Measurements from ENCODE around the gene HIGD2A. TPM values are rescaled to one million over a fixed set of nuclear protein-coding genes. Genes with fewer than 3 reads are reported as not detected.

Gene HIGD2A
- polyA plus RNA-seq, 2 of the 4 experiments (the other 2 are of a cell fraction) = 102 to 205 TPM

DNA sequence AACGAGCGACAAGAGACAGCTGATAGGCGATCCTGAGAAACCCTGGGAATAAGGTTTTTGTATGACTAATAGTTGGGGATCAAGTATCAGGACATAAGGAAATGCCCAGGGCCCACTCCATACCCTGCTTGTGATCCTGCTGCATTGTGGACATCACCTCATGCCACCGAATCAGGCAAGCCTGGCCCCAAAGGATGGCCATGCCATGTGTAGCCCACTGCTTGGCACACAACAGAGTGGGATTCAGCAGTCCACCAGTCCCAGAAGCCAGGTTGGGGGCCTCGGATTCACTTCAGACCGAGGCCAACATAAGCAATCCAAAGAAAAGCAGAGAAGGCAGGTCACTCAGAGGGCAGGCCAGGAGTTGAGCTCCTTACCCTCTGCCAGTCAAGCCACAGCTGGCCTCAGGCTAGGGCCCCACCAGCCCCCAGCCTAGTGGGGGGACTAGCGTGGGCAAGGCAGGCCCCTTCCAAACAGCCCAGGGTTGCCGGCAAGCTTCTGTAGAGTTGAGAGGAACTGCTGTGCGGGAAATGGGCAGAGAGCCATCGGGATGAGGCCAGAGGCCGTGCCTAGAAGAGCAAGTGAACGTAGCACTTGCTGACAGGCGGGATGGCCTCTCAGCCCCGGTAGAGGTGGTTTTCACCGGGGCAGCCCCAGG is 5.2 kb upstream of the HIGD2A start:
- no peak overlapping the region for H3K4me3 ChIP-seq
- DNase-seq (ENCODE audit: low read depth in 1 of 2, low spot score in 1 of 2) (no peak), ATAC-seq (no peak), FAIRE-seq (no peak)
- CTCF ChIA-PET = interaction anchor here (1.0 to 1.4 kb wide), 2 partner anchors 9 to 654 kb away, joined by 3 read pairs; no protein-coding TSS in a partner anchor
- POLR2A ChIA-PET = no interaction called here
- H3K4me2 ChIP-seq = no peak overlapping the region
- no peak overlapping the region for H3K27ac ChIP-seq
- 95% methylated on average over 15 of the region's 15 CpGs for WGBS (ENCODE audit: missing lambda C conversion rate)
- peaks cover 12% of the 10 kb centered on the region for H3K4me1 ChIP-seq
- TF ChIP-seq KDM1A (IDR thresholded peaks at IDR 0.05; ENCODE audit: low read depth) (no peak), RNF2 (IDR thresholded peaks at IDR 0.05; ENCODE audit: borderline replicate concordance, low read depth) (no peak), RFX5 (IDR thresholded peaks at IDR 0.05) (no peak), CBX2 (IDR thresholded peaks at IDR 0.05; ENCODE audit: borderline replicate concordance, low read depth) (no peak), TFCP2L1 (CRISPR knock-in tag; IDR thresholded peaks at IDR 0.05) (no peak), ZNF302 (CRISPR knock-in tag; IDR thresholded peaks at IDR 0.05) (no peak), ZFP36 (IDR thresholded peaks at IDR 0.05; ENCODE audit: borderline replicate concordance, partially characterized antibody) (no peak), FOXS1 (CRISPR knock-in tag; IDR thresholded peaks at IDR 0.05) (no peak)
- TF ChIP-seq, protein P1, sequence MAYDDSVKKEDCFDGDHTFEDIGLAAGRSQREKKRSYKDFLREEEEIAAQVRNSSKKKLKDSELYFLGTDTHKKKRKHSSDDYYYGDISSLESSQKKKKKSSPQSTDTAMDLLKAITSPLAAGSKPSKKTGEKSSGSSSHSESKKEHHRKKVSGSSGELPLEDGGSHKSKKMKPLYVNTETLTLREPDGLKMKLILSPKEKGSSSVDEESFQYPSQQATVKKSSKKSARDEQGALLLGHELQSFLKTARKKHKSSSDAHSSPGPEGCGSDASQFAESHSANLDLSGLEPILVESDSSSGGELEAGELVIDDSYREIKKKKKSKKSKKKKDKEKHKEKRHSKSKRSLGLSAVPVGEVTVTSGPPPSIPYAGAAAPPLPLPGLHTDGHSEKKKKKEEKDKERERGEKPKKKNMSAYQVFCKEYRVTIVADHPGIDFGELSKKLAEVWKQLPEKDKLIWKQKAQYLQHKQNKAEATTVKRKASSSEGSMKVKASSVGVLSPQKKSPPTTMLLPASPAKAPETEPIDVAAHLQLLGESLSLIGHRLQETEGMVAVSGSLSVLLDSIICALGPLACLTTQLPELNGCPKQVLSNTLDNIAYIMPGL (CRISPR knock-in tag; IDR thresholded peaks at IDR 0.05; ENCODE audit: borderline replicate concordance) = no peak
- TF ChIP-seq, protein P2, sequence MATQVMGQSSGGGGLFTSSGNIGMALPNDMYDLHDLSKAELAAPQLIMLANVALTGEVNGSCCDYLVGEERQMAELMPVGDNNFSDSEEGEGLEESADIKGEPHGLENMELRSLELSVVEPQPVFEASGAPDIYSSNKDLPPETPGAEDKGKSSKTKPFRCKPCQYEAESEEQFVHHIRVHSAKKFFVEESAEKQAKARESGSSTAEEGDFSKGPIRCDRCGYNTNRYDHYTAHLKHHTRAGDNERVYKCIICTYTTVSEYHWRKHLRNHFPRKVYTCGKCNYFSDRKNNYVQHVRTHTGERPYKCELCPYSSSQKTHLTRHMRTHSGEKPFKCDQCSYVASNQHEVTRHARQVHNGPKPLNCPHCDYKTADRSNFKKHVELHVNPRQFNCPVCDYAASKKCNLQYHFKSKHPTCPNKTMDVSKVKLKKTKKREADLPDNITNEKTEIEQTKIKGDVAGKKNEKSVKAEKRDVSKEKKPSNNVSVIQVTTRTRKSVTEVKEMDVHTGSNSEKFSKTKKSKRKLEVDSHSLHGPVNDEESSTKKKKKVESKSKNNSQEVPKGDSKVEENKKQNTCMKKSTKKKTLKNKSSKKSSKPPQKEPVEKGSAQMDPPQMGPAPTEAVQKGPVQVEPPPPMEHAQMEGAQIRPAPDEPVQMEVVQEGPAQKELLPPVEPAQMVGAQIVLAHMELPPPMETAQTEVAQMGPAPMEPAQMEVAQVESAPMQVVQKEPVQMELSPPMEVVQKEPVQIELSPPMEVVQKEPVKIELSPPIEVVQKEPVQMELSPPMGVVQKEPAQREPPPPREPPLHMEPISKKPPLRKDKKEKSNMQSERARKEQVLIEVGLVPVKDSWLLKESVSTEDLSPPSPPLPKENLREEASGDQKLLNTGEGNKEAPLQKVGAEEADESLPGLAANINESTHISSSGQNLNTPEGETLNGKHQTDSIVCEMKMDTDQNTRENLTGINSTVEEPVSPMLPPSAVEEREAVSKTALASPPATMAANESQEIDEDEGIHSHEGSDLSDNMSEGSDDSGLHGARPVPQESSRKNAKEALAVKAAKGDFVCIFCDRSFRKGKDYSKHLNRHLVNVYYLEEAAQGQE (IDR thresholded peaks at IDR 0.05) = no peak
- no peaks in the 10 kb centered on the region for H3K9me3 ChIP-seq

DNA sequence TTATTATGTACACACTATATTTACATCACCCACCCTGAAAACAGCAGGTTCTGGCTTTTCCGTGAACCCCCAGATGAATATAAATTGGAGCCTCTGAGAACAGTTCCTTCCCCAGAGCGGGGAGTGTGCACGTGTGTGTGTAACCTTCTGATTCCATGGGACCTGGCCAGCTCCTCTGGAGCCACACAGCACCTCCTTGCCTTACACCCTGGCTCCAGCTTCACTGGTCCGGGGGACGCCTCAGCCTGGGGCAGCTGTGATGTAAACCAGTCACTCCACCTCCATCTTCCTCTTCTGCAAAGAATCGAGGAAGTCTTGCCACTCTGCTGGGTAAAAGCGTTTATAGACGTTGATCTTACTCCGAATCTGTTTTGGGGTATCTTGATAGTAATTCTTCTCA is 4.6 kb upstream of the HIGD2A start:
- FAIRE-seq = no peak
- CTCF ChIA-PET = interaction anchor here (1.4 kb wide), 1 partner anchor 654 kb away, joined by 3 read pairs; no protein-coding TSS in a partner anchor

GRCh38 chr5:176384366-176384930 is 4.1 kb upstream of the HIGD2A start:
- no peak overlapping the region for H3K4me2 ChIP-seq
- no peak for FAIRE-seq
- TF ChIP-seq JUN (IDR thresholded peaks at IDR 0.05) (no peak), MAFK (IDR thresholded peaks at IDR 0.05; ENCODE audit: partially characterized antibody) (no peak), KDM5A (IDR thresholded peaks at IDR 0.05) (no peak), FOSL2 (IDR thresholded peaks at IDR 0.05) (no peak), FOSL2 (CRISPR knock-in tag; IDR thresholded peaks at IDR 0.05) (no peak), EHMT2 (IDR thresholded peaks at IDR 0.05; ENCODE audit: low read depth) (no peak), FOSB (CRISPR knock-in tag; IDR thresholded peaks at IDR 0.05) (no peak), GATA3 (IDR thresholded peaks at IDR 0.05; ENCODE audit: borderline replicate concordance) (no peak), POLR2A (IDR thresholded peaks at IDR 0.05; ENCODE audit: low read length) (no peak)
- TF ChIP-seq, protein P2 (IDR thresholded peaks at IDR 0.05) = no peak
- TF ChIP-seq, protein P1 (CRISPR knock-in tag; IDR thresholded peaks at IDR 0.05; ENCODE audit: borderline replicate concordance) = no peak
- H3K4me3 ChIP-seq = no peak overlapping the region
- ATAC-seq = no peak
- H3K9me3 ChIP-seq = no peaks in the 10 kb centered on the region
- H3K4me1 ChIP-seq = peaks cover 12% of the 10 kb centered on the region
- no peak for DNase-seq (ENCODE audit: low read depth in 1 of 2, low spot score in 1 of 2)
- 89% methylated on average over 6 of the region's 8 CpGs for WGBS (ENCODE audit: missing lambda C conversion rate)
- H3K27ac ChIP-seq = no peak overlapping the region
- CTCF ChIA-PET = interaction anchor here (1.1 kb wide), 1 partner anchor 22 kb away, joined by 3 read pairs; no protein-coding TSS in a partner anchor
- POLR2A ChIA-PET = no interaction called here

More for the DNA sequence above, 4.6 kb upstream of the HIGD2A start:
- H3K27ac ChIP-seq = no peak overlapping the region
- H3K4me1 ChIP-seq = peaks cover 12% of the 10 kb centered on the region
- H3K9me3 ChIP-seq = no peaks in the 10 kb centered on the region
- WGBS (ENCODE audit: missing lambda C conversion rate) = 93% methylated on average over 9 of the region's 9 CpGs
- ATAC-seq (no peak), DNase-seq (ENCODE audit: low read depth in 1 of 2, low spot score in 1 of 2) (no peak)
- POLR2A ChIA-PET = no interaction called here
- H3K4me2 ChIP-seq = no peak overlapping the region
- TF ChIP-seq NFE2L2 (conservative IDR thresholded peaks at IDR 0.05; ENCODE audit: low read length) (no peak), MAZ (IDR thresholded peaks at IDR 0.05; ENCODE audit: borderline replicate concordance, low read depth, low read length) (no peak), RNF2 (IDR thresholded peaks at IDR 0.05; ENCODE audit: borderline replicate concordance, low read depth) (no peak)
- no peak overlapping the region for H3K4me3 ChIP-seq
